Measurements from ENCODE around the gene OXSR1.
"Not testable (repeated sequence)": the region's sequence is repeated elsewhere in the genome, so short reads cannot be mapped to it uniquely, and the experiment has no call there.

OXSR1 gene

GRCh38 chr3:38281895-38282686 is 116.8 kb downstream of the OXSR1 start, which contains the start of gene SLC22A14:
Gene SLC22A14 (plus strand): TSS chr3:38282294. CDS start chr3:38306027, 23,733 bp downstream.
- DNase-seq (ENCODE audit: low read depth), result no peak
- TF ChIP-seq CTCF (conservative IDR thresholded peaks at IDR 0.05; ENCODE audit: low read length), result no peak
- H3K4me3 ChIP-seq (ENCODE audit: low read length), result no peak within 1 kb of the TSS

- no peak overlapping the region for H3K4me3 ChIP-seq (ENCODE audit: low read length)
- DNase-seq (ENCODE audit: low read depth), result peak; percentile 94
- 0 out of 2 replicates have a peak, but pooled peaks have one; percentile 6 for TF ChIP-seq CTCF (conservative IDR thresholded peaks at IDR 0.05; ENCODE audit: low read length)
Measured at GRCh38 chr3:38283810-38284755, 118.7 kb downstream of the OXSR1 start.

GRCh38 chr3:38284756-38285150 is 119.4 kb downstream of the OXSR1 start:
- DNase-seq (ENCODE audit: low read depth), result no peak
- H3K4me3 ChIP-seq (ENCODE audit: low read length), result no peak overlapping the region
- TF ChIP-seq CTCF (conservative IDR thresholded peaks at IDR 0.05; ENCODE audit: low read length), result no peak

- not testable (repeated sequence) for H3K4me3 ChIP-seq (ENCODE audit: low read length); DNase-seq (ENCODE audit: low read depth)
Measured at GRCh38 chr3:38289286-38290217, 124.2 kb downstream of the OXSR1 start.

GRCh38 chr3:38297053-38297452 is 131.7 kb downstream of the OXSR1 start:
- not testable (repeated sequence) for DNase-seq (ENCODE audit: low read depth)

GRCh38 chr3:38297537-38297936 is 132.2 kb downstream of the OXSR1 start:
- DNase-seq (ENCODE audit: low read depth), result no peak
- no peak for TF ChIP-seq CTCF (conservative IDR thresholded peaks at IDR 0.05; ENCODE audit: low read length)
- H3K4me3 ChIP-seq (ENCODE audit: low read length), result no peak overlapping the region

More at GRCh38 chr3:38297053-38297452, 131.7 kb downstream of the OXSR1 start:
- not testable (repeated sequence) for H3K4me3 ChIP-seq (ENCODE audit: low read length)

- DNase-seq (ENCODE audit: low read depth), result peak; percentile 33
- H3K4me3 ChIP-seq (ENCODE audit: low read length), result no peak overlapping the region
- peak; percentile 56 for TF ChIP-seq CTCF (conservative IDR thresholded peaks at IDR 0.05; ENCODE audit: low read length)
Measured at GRCh38 chr3:38297947-38298711, 132.8 kb downstream of the OXSR1 start.
